ENCODE results near the gene DDX50.

- TF ChIP-seq NR3C1 (CRISPR knock-in tag; conservative IDR thresholded peaks at IDR 0.05; ENCODE audit: low read depth) = no peak
- TF ChIP-seq IRF1 (CRISPR knock-in tag; IDR thresholded peaks at IDR 0.05) = no peak
- no peak for TF ChIP-seq CTCF (IDR thresholded peaks at IDR 0.05)
- TF ChIP-seq ZNF121 (CRISPR knock-in tag; IDR thresholded peaks at IDR 0.05) = no peak
- TF ChIP-seq GABPB1 (CRISPR knock-in tag; IDR thresholded peaks at IDR 0.05) = no peak
- TF ChIP-seq SMAD3 (CRISPR knock-in tag; IDR thresholded peaks at IDR 0.05; ENCODE audit: borderline replicate concordance) = no peak
- no peak for TF ChIP-seq ZBTB43 (CRISPR knock-in tag; IDR thresholded peaks at IDR 0.05)
- no peak for TF ChIP-seq HMGXB4 (CRISPR knock-in tag; IDR thresholded peaks at IDR 0.05)
- TF ChIP-seq MXD4 (CRISPR knock-in tag; IDR thresholded peaks at IDR 0.05; ENCODE audit: borderline replicate concordance) = no peak
- no peak for TF ChIP-seq SP1 (CRISPR knock-in tag; conservative IDR thresholded peaks at IDR 0.05)
- TF ChIP-seq TCF7 (CRISPR knock-in tag; IDR thresholded peaks at IDR 0.05; ENCODE audit: low read depth) = no peak
- TF ChIP-seq E2F4 (CRISPR knock-in tag; IDR thresholded peaks at IDR 0.05; ENCODE audit: borderline replicate concordance, low read depth) = no peak
- TF ChIP-seq USF1 (CRISPR knock-in tag; IDR thresholded peaks at IDR 0.05) = no peak
Observed at GRCh38 chr10:68934994-68935393, 33.9 kb downstream of the DDX50 start.

Measured in WTC11 (cell line).